ENCODE data around the gene ANKRD33B. TPM values are rescaled to one million over a fixed set of nuclear protein-coding genes. Genes with fewer than 3 reads are reported as not detected.

The ANKRD33B gene
- total RNA-seq, 2 donors from 2014 or later: 10.9 to 18.9 TPM

- no peak for DNase-seq (ENCODE audit: low spot score)
- H3K36me3 Mint-ChIP-seq: no peaks in the 10 kb centered on the region
- no peaks in the 10 kb centered on the region for H3K9me3 Mint-ChIP-seq
- H3K27me3 Mint-ChIP-seq: peaks cover 0 to 5% of the 10 kb centered on the region in 2 donors
- no peaks in the 10 kb centered on the region for H3K4me1 Mint-ChIP-seq (ENCODE audit: low read depth in 2 of 2)
- no peak for ATAC-seq
- no peak overlapping the region for H3K4me3 Mint-ChIP-seq
- H3K27ac Mint-ChIP-seq: no peak overlapping the region
These were observed 35.0 kb upstream of the ANKRD33B start for GRCh38 chr5:10528827-10529226.

DNA sequence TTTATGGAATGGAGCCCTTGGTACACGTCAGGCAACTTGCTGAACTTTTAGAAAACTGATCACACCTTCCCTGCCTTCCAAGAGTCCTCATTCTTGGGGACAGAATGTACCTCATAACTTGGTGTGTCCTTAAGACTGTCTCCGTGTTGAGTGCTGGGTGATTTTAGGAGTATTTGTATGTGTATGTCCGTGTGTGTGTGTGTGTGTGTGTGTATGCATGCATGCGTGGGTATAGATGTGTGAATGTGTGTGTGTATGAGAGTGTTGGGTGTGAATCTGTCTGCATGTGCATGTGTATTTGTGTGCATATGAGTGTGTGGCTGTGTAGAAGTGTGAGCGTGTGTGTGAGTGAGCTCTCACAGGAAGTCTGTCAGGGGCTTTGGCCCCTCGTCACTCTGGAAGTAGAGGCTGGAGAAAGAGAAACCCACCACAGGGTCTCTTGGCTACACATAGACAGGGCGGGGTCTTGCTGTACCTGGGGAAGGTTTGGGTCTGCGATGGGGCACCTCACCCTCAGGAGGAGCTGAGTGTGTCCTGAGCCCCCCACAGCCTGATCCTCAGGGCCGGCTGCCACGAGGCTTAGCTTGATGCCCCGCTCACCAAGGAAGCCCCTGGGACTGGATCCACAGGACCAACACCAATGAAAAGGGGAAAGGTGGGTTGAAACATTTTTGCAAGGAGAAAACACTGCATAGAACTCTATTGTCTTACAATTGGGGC, 33.1 kb upstream of the ANKRD33B start:
- H3K27me3 Mint-ChIP-seq: peaks cover 0 to 5% of the 10 kb centered on the region in 2 donors
- H3K4me1 Mint-ChIP-seq (ENCODE audit: low read depth in 2 of 2): no peaks in the 10 kb centered on the region
- no peaks in the 10 kb centered on the region for H3K9me3 Mint-ChIP-seq
- no peak overlapping the region for H3K27ac Mint-ChIP-seq
- no peak overlapping the region for H3K4me3 Mint-ChIP-seq
- DNase-seq (ENCODE audit: low spot score): no peak
- ATAC-seq: no peak
- H3K36me3 Mint-ChIP-seq: no peaks in the 10 kb centered on the region

- no peaks in the 10 kb centered on the region for H3K9me3 Mint-ChIP-seq
- no peak overlapping the region for H3K27ac Mint-ChIP-seq
- no peaks in the 10 kb centered on the region for H3K36me3 Mint-ChIP-seq
- DNase-seq (ENCODE audit: low spot score) (no peak), ATAC-seq (no peak)
- no peak overlapping the region for H3K4me3 Mint-ChIP-seq
- peaks cover 0 to 8% of the 10 kb centered on the region in 2 donors for H3K27me3 Mint-ChIP-seq
- peaks cover 7 to 10% of the 10 kb centered on the region in 2 donors for H3K4me1 Mint-ChIP-seq (ENCODE audit: low read depth in 2 of 2)
These were observed 31.4 kb upstream of the ANKRD33B start for GRCh38 chr5:10532421-10532820.

GRCh38 chr5:10533226-10533625, 30.6 kb upstream of the ANKRD33B start:
- Mint-ChIP-seq H3K4me3 (no peak overlapping the region), H3K27me3 (peaks cover 0 to 12% of the 10 kb centered on the region in 2 donors), H3K36me3 (no peaks in the 10 kb centered on the region), H3K4me1 (ENCODE audit: low read depth in 2 of 2) (peaks cover 15% of the 10 kb centered on the region in 2 donors), H3K27ac (no peak overlapping the region), H3K9me3 (no peaks in the 10 kb centered on the region)
- DNase-seq (ENCODE audit: low spot score) (no peak), ATAC-seq (peak; percentile 55 to 62)

GRCh38 chr5:10534561-10535530, 29.0 kb upstream of the ANKRD33B start:
- H3K4me3 Mint-ChIP-seq: no peak overlapping the region
- DNase-seq (ENCODE audit: low spot score) (no peak), ATAC-seq (no peak)
- peaks cover 15% of the 10 kb centered on the region in 2 donors for H3K4me1 Mint-ChIP-seq (ENCODE audit: low read depth in 2 of 2)
- peaks cover 0 to 12% of the 10 kb centered on the region in 2 donors for H3K27me3 Mint-ChIP-seq
- no peak overlapping the region for H3K27ac Mint-ChIP-seq
- H3K9me3 Mint-ChIP-seq: no peaks in the 10 kb centered on the region
- no peaks in the 10 kb centered on the region for H3K36me3 Mint-ChIP-seq

GRCh38 chr5:10536511-10536910, 27.4 kb upstream of the ANKRD33B start:
- H3K27ac Mint-ChIP-seq: peak overlapping the region in 1 of 2 donors; percentile 54
- peaks cover 0 to 14% of the 10 kb centered on the region in 2 donors for H3K27me3 Mint-ChIP-seq
- no peak for DNase-seq (ENCODE audit: low spot score)
- no peaks in the 10 kb centered on the region for H3K9me3 Mint-ChIP-seq
- H3K4me1 Mint-ChIP-seq (ENCODE audit: low read depth in 2 of 2): peaks cover 15% of the 10 kb centered on the region in 2 donors
- no peak for ATAC-seq
- H3K4me3 Mint-ChIP-seq: peak overlapping the region; percentile 53
- no peaks in the 10 kb centered on the region for H3K36me3 Mint-ChIP-seq

- Mint-ChIP-seq H3K36me3 (no peaks in the 10 kb centered on the region), H3K4me3 (peak overlapping the region; percentile 53), H3K27ac (peak overlapping the region in 1 of 2 donors; percentile 54), H3K9me3 (no peaks in the 10 kb centered on the region), H3K27me3 (peaks cover 3 to 14% of the 10 kb centered on the region in 2 donors), H3K4me1 (ENCODE audit: low read depth in 2 of 2) (peaks cover 15% of the 10 kb centered on the region in 2 donors)
- ATAC-seq (peak; percentile 22 to 38), DNase-seq (ENCODE audit: low spot score) (no peak)
These were observed 26.8 kb upstream of the ANKRD33B start for GRCh38 chr5:10536931-10537579.

DNA sequence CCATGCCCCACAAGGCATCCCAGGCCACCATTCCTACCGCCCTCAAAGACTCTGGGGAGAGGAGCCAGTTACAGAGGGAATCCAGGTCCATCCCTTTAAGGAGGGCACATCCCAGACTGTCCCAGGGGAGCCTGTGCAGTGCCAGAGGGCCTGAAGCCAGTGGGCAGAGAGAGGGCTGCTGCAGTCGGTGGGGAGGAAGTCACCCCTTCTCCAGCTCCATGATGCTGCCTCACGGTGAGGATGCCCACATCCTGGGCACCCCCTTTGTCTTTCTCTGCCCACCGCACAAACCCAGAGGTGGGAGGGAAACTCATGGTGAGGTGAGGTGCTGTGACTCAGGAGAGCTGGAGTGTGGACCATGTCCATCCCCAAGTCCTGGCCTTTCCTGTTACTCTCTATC, 26.2 kb upstream of the ANKRD33B start:
- Mint-ChIP-seq H3K4me1 (ENCODE audit: low read depth in 2 of 2) (peaks cover 15% of the 10 kb centered on the region in 2 donors), H3K9me3 (no peaks in the 10 kb centered on the region), H3K36me3 (no peaks in the 10 kb centered on the region), H3K27ac (no peak overlapping the region), H3K27me3 (peaks cover 8 to 16% of the 10 kb centered on the region in 2 donors), H3K4me3 (peak overlapping the region; percentile 53)
- ATAC-seq (peak; percentile 20 to 40), DNase-seq (ENCODE audit: low spot score) (no peak)

GRCh38 chr5:10538103-10538788, 25.6 kb upstream of the ANKRD33B start:
- Mint-ChIP-seq H3K4me3 (no peak overlapping the region), H3K27ac (no peak overlapping the region), H3K4me1 (ENCODE audit: low read depth in 2 of 2) (peaks cover 15% of the 10 kb centered on the region in 2 donors), H3K27me3 (peaks cover 9 to 14% of the 10 kb centered on the region in 2 donors), H3K9me3 (no peaks in the 10 kb centered on the region), H3K36me3 (no peaks in the 10 kb centered on the region)
- DNase-seq (ENCODE audit: low spot score): no peak
- ATAC-seq: no peak

GRCh38 chr5:10538789-10539686, 24.8 kb upstream of the ANKRD33B start:
- Mint-ChIP-seq H3K4me1 (ENCODE audit: low read depth in 2 of 2) (peaks cover 15% of the 10 kb centered on the region in 2 donors), H3K4me3 (no peak overlapping the region)

GRCh38 chr5:10539687-10539998, 24.2 kb upstream of the ANKRD33B start:
- H3K27ac Mint-ChIP-seq: no peak overlapping the region
- H3K36me3 Mint-ChIP-seq: no peaks in the 10 kb centered on the region
- peaks cover 15% of the 10 kb centered on the region in 2 donors for H3K4me1 Mint-ChIP-seq (ENCODE audit: low read depth in 2 of 2)
- DNase-seq (ENCODE audit: low spot score): no peak
- peaks cover 9 to 14% of the 10 kb centered on the region in 2 donors for H3K27me3 Mint-ChIP-seq
- no peak overlapping the region for H3K4me3 Mint-ChIP-seq
- no peak for ATAC-seq
- no peaks in the 10 kb centered on the region for H3K9me3 Mint-ChIP-seq

More at GRCh38 chr5:10538789-10539686, 24.8 kb upstream of the ANKRD33B start:
- no peak for ATAC-seq
- H3K36me3 Mint-ChIP-seq: no peaks in the 10 kb centered on the region
- no peak overlapping the region for H3K27ac Mint-ChIP-seq
- peaks cover 9 to 14% of the 10 kb centered on the region in 2 donors for H3K27me3 Mint-ChIP-seq
- no peak for DNase-seq (ENCODE audit: low spot score)
- no peaks in the 10 kb centered on the region for H3K9me3 Mint-ChIP-seq

DNA sequence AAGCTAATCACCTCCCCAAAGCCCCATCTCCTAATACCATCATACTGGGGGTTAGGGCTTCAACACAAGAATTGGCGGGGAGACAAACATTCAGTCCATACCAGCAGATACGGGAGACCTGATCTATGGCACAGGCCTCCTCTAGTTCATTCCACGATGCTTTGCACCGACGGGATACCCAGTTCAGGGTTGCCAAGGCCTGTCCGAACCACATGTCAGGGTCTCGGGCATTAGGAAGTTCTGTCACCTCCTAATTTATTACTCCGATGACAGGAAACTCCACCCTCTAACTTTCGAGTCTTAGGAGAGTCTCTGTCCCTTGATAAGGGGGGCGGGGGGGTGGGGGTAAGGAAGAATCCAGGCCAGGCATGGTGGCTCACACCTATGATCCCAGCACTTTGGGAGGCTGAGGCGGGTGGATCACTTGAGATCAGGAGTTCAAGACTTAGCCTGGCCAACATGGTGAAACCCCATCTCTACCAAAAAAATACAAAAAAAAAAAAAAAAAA, 23.8 kb upstream of the ANKRD33B start:
- H3K27me3 Mint-ChIP-seq: peaks cover 9 to 14% of the 10 kb centered on the region in 2 donors

More for the DNA sequence above, 23.8 kb upstream of the ANKRD33B start:
- ATAC-seq (no peak), DNase-seq (ENCODE audit: low spot score) (no peak)
- no peaks in the 10 kb centered on the region for H3K9me3 Mint-ChIP-seq
- peaks cover 15% of the 10 kb centered on the region in 2 donors for H3K4me1 Mint-ChIP-seq (ENCODE audit: low read depth in 2 of 2)
- H3K4me3 Mint-ChIP-seq: no peak overlapping the region
- H3K36me3 Mint-ChIP-seq: no peaks in the 10 kb centered on the region
- H3K27ac Mint-ChIP-seq: no peak overlapping the region

All from natural killer cell treated with Interleukin-12 subunit alpha and Interleukin-12 subunit beta and Interleukin-15 and Interleukin-18, amount 100 ng/mL, for 72 hours (primary cell).